ENCODE measurements around the gene RPL13.
A peak's percentile ranks its signal among the peaks of the same experiment; 100 is the strongest.

The RPL13 gene

GRCh38 chr16:89600956-89601355, 40.5 kb downstream of the RPL13 start:
- peaks cover 2% of the 10 kb centered on the region; the same call in 1 of the 2 replicates for H3K36me3 ChIP-seq (ENCODE audit: insufficient read depth, low read length)
- H3K27me3 ChIP-seq (ENCODE audit: insufficient read depth, low read length): no peaks in the 10 kb centered on the region
- no peak overlapping the region for H3K4me3 ChIP-seq (ENCODE audit: low read depth, low read length)
- H3K27ac ChIP-seq (ENCODE audit: low read depth, low read length): no peak overlapping the region
- H2AFZ ChIP-seq (ENCODE audit: low read length, unreplicated experiment): no peak overlapping the region
- H3K79me2 ChIP-seq (ENCODE audit: control insufficient read depth, insufficient read depth, low read length, unreplicated experiment): no peaks in the 10 kb centered on the region
- H3K4me1 ChIP-seq (ENCODE audit: control insufficient read depth, insufficient read depth, low read length, unreplicated experiment): peaks cover 16% of the 10 kb centered on the region

GRCh38 chr16:89601906-89602272, 41.4 kb downstream of the RPL13 start:
- peak overlapping the region; percentile 66 for H3K27ac ChIP-seq (ENCODE audit: low read depth, low read length)
- H3K4me3 ChIP-seq (ENCODE audit: low read depth, low read length): peak overlapping the region; percentile 16; the same call in 1 of the 2 replicates
- no peaks in the 10 kb centered on the region for H3K27me3 ChIP-seq (ENCODE audit: insufficient read depth, low read length)
- H3K36me3 ChIP-seq (ENCODE audit: insufficient read depth, low read length): no peaks in the 10 kb centered on the region
- H2AFZ ChIP-seq (ENCODE audit: low read length, unreplicated experiment): peak overlapping the region; percentile 26
- H3K79me2 ChIP-seq (ENCODE audit: control insufficient read depth, insufficient read depth, low read length, unreplicated experiment): no peaks in the 10 kb centered on the region
- peaks cover 16% of the 10 kb centered on the region for H3K4me1 ChIP-seq (ENCODE audit: control insufficient read depth, insufficient read depth, low read length, unreplicated experiment)

GRCh38 chr16:89602273-89602951, 41.9 kb downstream of the RPL13 start:
- H3K4me3 ChIP-seq (ENCODE audit: low read depth, low read length): peak overlapping the region; percentile 26
- H2AFZ ChIP-seq (ENCODE audit: low read length, unreplicated experiment): peak overlapping the region; percentile 26
- peaks cover 16% of the 10 kb centered on the region for H3K4me1 ChIP-seq (ENCODE audit: control insufficient read depth, insufficient read depth, low read length, unreplicated experiment)
- H3K79me2 ChIP-seq (ENCODE audit: control insufficient read depth, insufficient read depth, low read length, unreplicated experiment): no peaks in the 10 kb centered on the region
- H3K27me3 ChIP-seq (ENCODE audit: insufficient read depth, low read length): no peaks in the 10 kb centered on the region
- H3K27ac ChIP-seq (ENCODE audit: low read depth, low read length): peak overlapping the region; percentile 66
- no peaks in the 10 kb centered on the region for H3K36me3 ChIP-seq (ENCODE audit: insufficient read depth, low read length)

- Histone ChIP-seq H3K4me1 (ENCODE audit: control insufficient read depth, insufficient read depth, low read length, unreplicated experiment) (peaks cover 16% of the 10 kb centered on the region), H3K4me3 (ENCODE audit: low read depth, low read length) (peak overlapping the region; percentile 26; the same call in 1 of the 2 replicates), H2AFZ (ENCODE audit: low read length, unreplicated experiment) (no peak overlapping the region), H3K27me3 (ENCODE audit: insufficient read depth, low read length) (no peaks in the 10 kb centered on the region), H3K27ac (ENCODE audit: low read depth, low read length) (peak overlapping the region; percentile 66; the same call in 1 of the 2 replicates), H3K79me2 (ENCODE audit: control insufficient read depth, insufficient read depth, low read length, unreplicated experiment) (no peaks in the 10 kb centered on the region), H3K36me3 (ENCODE audit: insufficient read depth, low read length) (no peaks in the 10 kb centered on the region)
These were observed 42.6 kb downstream of the RPL13 start for GRCh38 chr16:89602952-89603590.

- Histone ChIP-seq H2AFZ (ENCODE audit: low read length, unreplicated experiment) (no peak overlapping the region), H3K79me2 (ENCODE audit: control insufficient read depth, insufficient read depth, low read length, unreplicated experiment) (no peaks in the 10 kb centered on the region), H3K4me1 (ENCODE audit: control insufficient read depth, insufficient read depth, low read length, unreplicated experiment) (peaks cover 19% of the 10 kb centered on the region), H3K27me3 (ENCODE audit: insufficient read depth, low read length) (no peaks in the 10 kb centered on the region), H3K4me3 (ENCODE audit: low read depth, low read length) (no peak overlapping the region), H3K27ac (ENCODE audit: low read depth, low read length) (no peak overlapping the region), H3K36me3 (ENCODE audit: insufficient read depth, low read length) (no peaks in the 10 kb centered on the region)
These were observed 44.3 kb downstream of the RPL13 start for GRCh38 chr16:89604764-89605163.

GRCh38 chr16:89605186-89605970, 44.9 kb downstream of the RPL13 start:
- Histone ChIP-seq H3K79me2 (ENCODE audit: control insufficient read depth, insufficient read depth, low read length, unreplicated experiment) (no peaks in the 10 kb centered on the region), H3K27me3 (ENCODE audit: insufficient read depth, low read length) (no peaks in the 10 kb centered on the region), H3K36me3 (ENCODE audit: insufficient read depth, low read length) (no peaks in the 10 kb centered on the region), H3K4me3 (ENCODE audit: low read depth, low read length) (no peak overlapping the region), H3K27ac (ENCODE audit: low read depth, low read length) (no peak overlapping the region), H2AFZ (ENCODE audit: low read length, unreplicated experiment) (no peak overlapping the region), H3K4me1 (ENCODE audit: control insufficient read depth, insufficient read depth, low read length, unreplicated experiment) (peaks cover 19% of the 10 kb centered on the region)

- Histone ChIP-seq H3K36me3 (ENCODE audit: insufficient read depth, low read length) (no peaks in the 10 kb centered on the region), H3K27ac (ENCODE audit: low read depth, low read length) (no peak overlapping the region), H3K4me3 (ENCODE audit: low read depth, low read length) (no peak overlapping the region), H3K79me2 (ENCODE audit: control insufficient read depth, insufficient read depth, low read length, unreplicated experiment) (no peaks in the 10 kb centered on the region), H3K4me1 (ENCODE audit: control insufficient read depth, insufficient read depth, low read length, unreplicated experiment) (peaks cover 17% of the 10 kb centered on the region), H2AFZ (ENCODE audit: low read length, unreplicated experiment) (no peak overlapping the region), H3K27me3 (ENCODE audit: insufficient read depth, low read length) (no peaks in the 10 kb centered on the region)
These were observed 45.5 kb downstream of the RPL13 start for GRCh38 chr16:89606006-89606405.

GRCh38 chr16:89607453-89607852, 47.0 kb downstream of the RPL13 start:
- Histone ChIP-seq H3K79me2 (ENCODE audit: control insufficient read depth, insufficient read depth, low read length, unreplicated experiment) (no peaks in the 10 kb centered on the region), H3K27ac (ENCODE audit: low read depth, low read length) (no peak overlapping the region), H3K36me3 (ENCODE audit: insufficient read depth, low read length) (no peaks in the 10 kb centered on the region), H3K27me3 (ENCODE audit: insufficient read depth, low read length) (no peaks in the 10 kb centered on the region), H3K4me3 (ENCODE audit: low read depth, low read length) (no peak overlapping the region), H3K4me1 (ENCODE audit: control insufficient read depth, insufficient read depth, low read length, unreplicated experiment) (peaks cover 9% of the 10 kb centered on the region), H2AFZ (ENCODE audit: low read length, unreplicated experiment) (no peak overlapping the region)

GRCh38 chr16:89607937-89608740, 47.7 kb downstream of the RPL13 start:
- H3K27ac ChIP-seq (ENCODE audit: low read depth, low read length): no peak overlapping the region
- H3K79me2 ChIP-seq (ENCODE audit: control insufficient read depth, insufficient read depth, low read length, unreplicated experiment): no peaks in the 10 kb centered on the region
- H3K4me3 ChIP-seq (ENCODE audit: low read depth, low read length): no peak overlapping the region
- no peaks in the 10 kb centered on the region for H3K27me3 ChIP-seq (ENCODE audit: insufficient read depth, low read length)
- H3K36me3 ChIP-seq (ENCODE audit: insufficient read depth, low read length): no peaks in the 10 kb centered on the region
- peaks cover 3% of the 10 kb centered on the region for H3K4me1 ChIP-seq (ENCODE audit: control insufficient read depth, insufficient read depth, low read length, unreplicated experiment)
- H2AFZ ChIP-seq (ENCODE audit: low read length, unreplicated experiment): no peak overlapping the region

- Histone ChIP-seq H3K79me2 (ENCODE audit: control insufficient read depth, insufficient read depth, low read length, unreplicated experiment) (no peaks in the 10 kb centered on the region), H3K4me3 (ENCODE audit: low read depth, low read length) (no peak overlapping the region), H3K27ac (ENCODE audit: low read depth, low read length) (no peak overlapping the region), H3K27me3 (ENCODE audit: insufficient read depth, low read length) (no peaks in the 10 kb centered on the region), H3K4me1 (ENCODE audit: control insufficient read depth, insufficient read depth, low read length, unreplicated experiment) (peaks cover 2% of the 10 kb centered on the region), H3K36me3 (ENCODE audit: insufficient read depth, low read length) (no peaks in the 10 kb centered on the region), H2AFZ (ENCODE audit: low read length, unreplicated experiment) (no peak overlapping the region)
These were observed 49.6 kb downstream of the RPL13 start for GRCh38 chr16:89610108-89610453.
